Measurements from ENCODE around the gene NAA25.

NAA25 gene

GRCh38 chr12:112108202-112109079 is at the start of gene NAA25:
NAA25 (minus strand) TSS chr12:112108783; CDS start chr12:112108773, 10 bp downstream.
- peak; percentile 86 for DNase-seq

GRCh38 chr12:112153893-112154219 is 45.3 kb upstream of the NAA25 start:
- DNase-seq, result no peak

- DNase-seq, result no peak
These were observed 44.8 kb upstream of the NAA25 start for GRCh38 chr12:112153181-112153892.

- no peak for DNase-seq
These were observed 43.4 kb upstream of the NAA25 start for GRCh38 chr12:112151766-112152541.

- no peak for DNase-seq
These were observed 41.0 kb upstream of the NAA25 start for GRCh38 chr12:112149596-112149995.

- DNase-seq, result peak; percentile 89
These were observed 39.5 kb upstream of the NAA25 start for GRCh38 chr12:112148031-112148513.

GRCh38 chr12:112146123-112146522 is 37.5 kb upstream of the NAA25 start:
- no peak for DNase-seq

- no peak for DNase-seq
These were observed 32.1 kb upstream of the NAA25 start for GRCh38 chr12:112140728-112141127.

- DNase-seq, result no peak
These were observed 26.1 kb upstream of the NAA25 start for GRCh38 chr12:112134731-112135130.

GRCh38 chr12:112133418-112133817 is 24.8 kb upstream of the NAA25 start:
- DNase-seq, result no peak

GRCh38 chr12:112131686-112132085 is 23.1 kb upstream of the NAA25 start:
- DNase-seq, result no peak

GRCh38 chr12:112130441-112130998 is 21.9 kb upstream of the NAA25 start:
- no peak for DNase-seq

- DNase-seq, result no peak
These were observed 18.3 kb upstream of the NAA25 start for GRCh38 chr12:112126911-112127310.

GRCh38 chr12:112126000-112126438 is 17.4 kb upstream of the NAA25 start:
- no peak for DNase-seq

GRCh38 chr12:112125250-112125999 is 16.8 kb upstream of the NAA25 start, which contains the start of gene TRAFD1:
TRAFD1 (plus strand) TSS chr12:112125560; CDS start chr12:112130523, 4,963 bp downstream.
- peak; percentile 96 for DNase-seq

GRCh38 chr12:112124918-112125249 is 16.3 kb upstream of the NAA25 start:
- no peak for DNase-seq

- DNase-seq, result peak; percentile 46
These were observed 14.5 kb upstream of the NAA25 start for GRCh38 chr12:112122823-112123690.

- peak; percentile 79 for DNase-seq
These were observed 13.4 kb upstream of the NAA25 start for GRCh38 chr12:112121780-112122565.

- peak; percentile 25 for DNase-seq
These were observed 9.1 kb upstream of the NAA25 start for GRCh38 chr12:112117685-112118084.

All from fibroblast of skin of right biceps (primary cell).